ENCODE results near the gene SSR4.

The SSR4 gene

GRCh38 chrX:153805436-153805835 is 11.0 kb downstream of the SSR4 start:
- no peak for DNase-seq (ENCODE audit: low spot score)
- H3K18ac ChIP-seq (ENCODE audit: low read length): no peak overlapping the region
- no peak overlapping the region for H3K27ac ChIP-seq (replicated peaks; ENCODE audit: low read length)
- no peak overlapping the region for H2BK5ac ChIP-seq (ENCODE audit: low read length)
- H4K91ac ChIP-seq (ENCODE audit: low read depth, low read length, poor library complexity): no peak overlapping the region
- no peaks in the 10 kb centered on the region for H3K4me1 ChIP-seq (ENCODE audit: control insufficient read depth in 2 of 2, insufficient read depth in 1 of 2, low read depth in 1 of 2, low read length in 2 of 2)
- no peak overlapping the region for H3K4me3 ChIP-seq (ENCODE audit: low read length in 2 of 2)
- H2BK15ac ChIP-seq (ENCODE audit: low read length): no peak overlapping the region
- no peak overlapping the region for H2AFZ ChIP-seq (ENCODE audit: low read length)
- no peak overlapping the region for H3K9ac ChIP-seq (ENCODE audit: low read depth, low read length, poor library complexity)
- H3K23ac ChIP-seq (ENCODE audit: low read depth, low read length, poor library complexity): no peak overlapping the region
- peaks cover 0 to 13% of the 10 kb centered on the region in 2 donors for H3K36me3 ChIP-seq (replicated peaks in 1 of 2; ENCODE audit: control insufficient read depth in 2 of 2, insufficient read depth in 2 of 2, low read length in 2 of 2)
- no CpG with 5 or more reads among the region's 13 CpGs for WGBS, 2 donors (ENCODE audit: extremely low coverage in 2 of 2, insufficient read length in 2 of 2, insufficient replicate concordance in 1 of 2)
- H3K4me2 ChIP-seq (ENCODE audit: insufficient read depth, low read length, poor library complexity, severe bottlenecking): no peak overlapping the region
- H3K9me3 ChIP-seq (replicated peaks in 1 of 2; ENCODE audit: control insufficient read depth in 2 of 2, insufficient read depth in 1 of 2, low read depth in 1 of 2, low read length in 2 of 2): no peaks in the 10 kb centered on the region
- no peaks in the 10 kb centered on the region for H3K79me1 ChIP-seq (ENCODE audit: low read depth, low read length)
- H2BK120ac ChIP-seq (ENCODE audit: low read depth, low read length): no peak overlapping the region
- H3K4ac ChIP-seq (ENCODE audit: low read length): no peak overlapping the region
- no peak overlapping the region for H2AK5ac ChIP-seq (ENCODE audit: low read depth, low read length)
- peaks cover 0 to 22% (median 0%) of the 10 kb centered on the region in 3 experiments for H3K27me3 ChIP-seq (ENCODE audit: control insufficient read depth in 3 of 3, insufficient read depth in 3 of 3, low read depth in 1 of 3, low read length in 3 of 3)
- H2BK12ac ChIP-seq (ENCODE audit: low read length): peak overlapping the region; percentile 16
- no peak overlapping the region for H3K14ac ChIP-seq (ENCODE audit: low read length)
- no peak overlapping the region for H4K8ac ChIP-seq (ENCODE audit: low read depth, low read length)

GRCh38 chrX:153806999-153807575 is 12.6 kb downstream of the SSR4 start:
- peaks cover 0 to 29% (median 0%) of the 10 kb centered on the region in 3 experiments for H3K27me3 ChIP-seq (ENCODE audit: control insufficient read depth in 3 of 3, insufficient read depth in 3 of 3, low read depth in 1 of 3, low read length in 3 of 3)
- WGBS, 2 donors (ENCODE audit: extremely low coverage in 2 of 2, insufficient read length in 2 of 2, insufficient replicate concordance in 1 of 2): no CpG with 5 or more reads among the region's 28 CpGs

GRCh38 chrX:153807976-153808375 is 13.5 kb downstream of the SSR4 start:
- Histone ChIP-seq H3K4me3 (ENCODE audit: low read length in 2 of 2) (no peak overlapping the region), H3K9ac (ENCODE audit: low read depth, low read length, poor library complexity) (no peak overlapping the region), H2AFZ (ENCODE audit: low read length) (no peak overlapping the region), H2BK15ac (ENCODE audit: low read length) (no peak overlapping the region), H3K27me3 (ENCODE audit: control insufficient read depth in 3 of 3, insufficient read depth in 3 of 3, low read depth in 1 of 3, low read length in 3 of 3) (peaks cover 0 to 29% (median 0%) of the 10 kb centered on the region in 3 experiments), H2BK5ac (ENCODE audit: low read length) (no peak overlapping the region), H3K36me3 (replicated peaks in 1 of 2; ENCODE audit: control insufficient read depth in 2 of 2, insufficient read depth in 2 of 2, low read length in 2 of 2) (peaks cover 0 to 14% of the 10 kb centered on the region in 2 donors), H3K79me1 (ENCODE audit: low read depth, low read length) (no peaks in the 10 kb centered on the region), H2BK12ac (ENCODE audit: low read length) (no peak overlapping the region), H3K4ac (ENCODE audit: low read length) (no peak overlapping the region), H2BK120ac (ENCODE audit: low read depth, low read length) (no peak overlapping the region), H4K8ac (ENCODE audit: low read depth, low read length) (no peak overlapping the region), H3K18ac (ENCODE audit: low read length) (no peak overlapping the region), H3K4me1 (ENCODE audit: control insufficient read depth in 2 of 2, insufficient read depth in 1 of 2, low read depth in 1 of 2, low read length in 2 of 2) (peaks cover 7 to 8% of the 10 kb centered on the region in 2 donors), H3K27ac (replicated peaks; ENCODE audit: low read length) (no peak overlapping the region), H3K14ac (ENCODE audit: low read length) (no peak overlapping the region), H4K91ac (ENCODE audit: low read depth, low read length, poor library complexity) (no peak overlapping the region), H3K23ac (ENCODE audit: low read depth, low read length, poor library complexity) (no peak overlapping the region), H2AK5ac (ENCODE audit: low read depth, low read length) (no peak overlapping the region), H3K9me3 (replicated peaks in 1 of 2; ENCODE audit: control insufficient read depth in 2 of 2, insufficient read depth in 1 of 2, low read depth in 1 of 2, low read length in 2 of 2) (no peaks in the 10 kb centered on the region), H3K4me2 (ENCODE audit: insufficient read depth, low read length, poor library complexity, severe bottlenecking) (no peak overlapping the region)
- no peak for DNase-seq (ENCODE audit: low spot score)
- WGBS, 2 donors (ENCODE audit: extremely low coverage in 2 of 2, insufficient read length in 2 of 2, insufficient replicate concordance in 1 of 2): no CpG with 5 or more reads among the region's 19 CpGs

More at GRCh38 chrX:153806999-153807575, 12.6 kb downstream of the SSR4 start:
- Histone ChIP-seq H4K91ac (ENCODE audit: low read depth, low read length, poor library complexity) (no peak overlapping the region), H2BK120ac (ENCODE audit: low read depth, low read length) (no peak overlapping the region), H3K9ac (ENCODE audit: low read depth, low read length, poor library complexity) (no peak overlapping the region), H2BK15ac (ENCODE audit: low read length) (no peak overlapping the region), H3K14ac (ENCODE audit: low read length) (no peak overlapping the region), H3K9me3 (replicated peaks in 1 of 2; ENCODE audit: control insufficient read depth in 2 of 2, insufficient read depth in 1 of 2, low read depth in 1 of 2, low read length in 2 of 2) (no peaks in the 10 kb centered on the region), H2AK5ac (ENCODE audit: low read depth, low read length) (no peak overlapping the region), H2AFZ (ENCODE audit: low read length) (no peak overlapping the region), H4K8ac (ENCODE audit: low read depth, low read length) (no peak overlapping the region), H3K79me1 (ENCODE audit: low read depth, low read length) (no peaks in the 10 kb centered on the region), H2BK12ac (ENCODE audit: low read length) (no peak overlapping the region), H3K4me2 (ENCODE audit: insufficient read depth, low read length, poor library complexity, severe bottlenecking) (no peak overlapping the region), H3K23ac (ENCODE audit: low read depth, low read length, poor library complexity) (no peak overlapping the region), H3K18ac (ENCODE audit: low read length) (no peak overlapping the region), H3K4me3 (ENCODE audit: low read length in 2 of 2) (no peak overlapping the region), H3K36me3 (replicated peaks in 1 of 2; ENCODE audit: control insufficient read depth in 2 of 2, insufficient read depth in 2 of 2, low read length in 2 of 2) (peaks cover 0 to 15% of the 10 kb centered on the region in 2 donors), H3K27ac (replicated peaks; ENCODE audit: low read length) (no peak overlapping the region), H3K4me1 (ENCODE audit: control insufficient read depth in 2 of 2, insufficient read depth in 1 of 2, low read depth in 1 of 2, low read length in 2 of 2) (peaks cover 1 to 2% of the 10 kb centered on the region in 2 donors), H2BK5ac (ENCODE audit: low read length) (no peak overlapping the region), H3K4ac (ENCODE audit: low read length) (no peak overlapping the region)
- DNase-seq (ENCODE audit: low spot score): no peak

- Histone ChIP-seq H2BK120ac (ENCODE audit: low read depth, low read length) (no peak overlapping the region), H3K14ac (ENCODE audit: low read length) (no peak overlapping the region), H3K4me3 (ENCODE audit: low read length in 2 of 2) (no peak overlapping the region), H3K4me2 (ENCODE audit: insufficient read depth, low read length, poor library complexity, severe bottlenecking) (no peak overlapping the region), H4K91ac (ENCODE audit: low read depth, low read length, poor library complexity) (no peak overlapping the region), H3K4ac (ENCODE audit: low read length) (no peak overlapping the region), H3K36me3 (replicated peaks in 1 of 2; ENCODE audit: control insufficient read depth in 2 of 2, insufficient read depth in 2 of 2, low read length in 2 of 2) (peaks cover 0 to 4% of the 10 kb centered on the region in 2 donors), H3K9me3 (replicated peaks in 1 of 2; ENCODE audit: control insufficient read depth in 2 of 2, insufficient read depth in 1 of 2, low read depth in 1 of 2, low read length in 2 of 2) (peaks cover 0 to 4% of the 10 kb centered on the region in 2 donors), H2BK5ac (ENCODE audit: low read length) (no peak overlapping the region), H3K4me1 (ENCODE audit: control insufficient read depth in 2 of 2, insufficient read depth in 1 of 2, low read depth in 1 of 2, low read length in 2 of 2) (peaks cover 8 to 10% of the 10 kb centered on the region in 2 donors), H2BK15ac (ENCODE audit: low read length) (no peak overlapping the region), H3K18ac (ENCODE audit: low read length) (no peak overlapping the region), H3K27me3 (ENCODE audit: control insufficient read depth in 3 of 3, insufficient read depth in 3 of 3, low read depth in 1 of 3, low read length in 3 of 3) (peaks cover 0 to 29% (median 0%) of the 10 kb centered on the region in 3 experiments), H4K8ac (ENCODE audit: low read depth, low read length) (no peak overlapping the region), H3K23ac (ENCODE audit: low read depth, low read length, poor library complexity) (no peak overlapping the region), H3K27ac (replicated peaks; ENCODE audit: low read length) (no peak overlapping the region), H3K9ac (ENCODE audit: low read depth, low read length, poor library complexity) (no peak overlapping the region), H2AFZ (ENCODE audit: low read length) (no peak overlapping the region), H2AK5ac (ENCODE audit: low read depth, low read length) (no peak overlapping the region), H3K79me1 (ENCODE audit: low read depth, low read length) (no peaks in the 10 kb centered on the region), H2BK12ac (ENCODE audit: low read length) (no peak overlapping the region)
- no peak for DNase-seq (ENCODE audit: low spot score)
- WGBS, 2 donors (ENCODE audit: extremely low coverage in 2 of 2, insufficient read length in 2 of 2, insufficient replicate concordance in 1 of 2): no CpG with 5 or more reads among the region's 14 CpGs
Measured at GRCh38 chrX:153812220-153812619, 17.8 kb downstream of the SSR4 start.

Measured in neuronal stem cell (in vitro differentiated cells).